ENCODE data around the gene MB21D2. TPM values are rescaled to one million over a fixed set of nuclear protein-coding genes. Genes with fewer than 3 reads are reported as not detected.
"Not testable (repeated sequence)": the region's sequence is repeated elsewhere in the genome, so short reads cannot be mapped to it uniquely, and the experiment has no call there.

The MB21D2 gene, protein sequence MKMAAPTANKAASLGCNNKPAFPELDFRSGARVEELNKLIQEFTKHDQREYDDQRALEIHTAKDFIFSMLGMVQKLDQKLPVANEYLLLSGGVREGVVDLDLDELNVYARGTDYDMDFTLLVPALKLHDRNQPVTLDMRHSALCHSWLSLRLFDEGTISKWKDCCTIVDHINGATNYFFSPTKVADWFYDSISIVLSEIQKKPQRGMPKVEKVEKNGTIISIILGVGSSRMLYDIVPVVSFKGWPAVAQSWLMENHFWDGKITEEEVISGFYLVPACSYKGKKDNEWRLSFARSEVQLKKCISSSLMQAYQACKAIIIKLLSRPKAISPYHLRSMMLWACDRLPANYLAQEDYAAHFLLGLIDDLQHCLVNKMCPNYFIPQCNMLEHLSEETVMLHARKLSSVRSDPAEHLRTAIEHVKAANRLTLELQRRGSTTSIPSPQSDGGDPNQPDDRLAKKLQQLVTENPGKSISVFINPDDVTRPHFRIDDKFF
- 1 to 10 TPM; 8.7 to 9.1 TPM for total RNA-seq

DNA sequence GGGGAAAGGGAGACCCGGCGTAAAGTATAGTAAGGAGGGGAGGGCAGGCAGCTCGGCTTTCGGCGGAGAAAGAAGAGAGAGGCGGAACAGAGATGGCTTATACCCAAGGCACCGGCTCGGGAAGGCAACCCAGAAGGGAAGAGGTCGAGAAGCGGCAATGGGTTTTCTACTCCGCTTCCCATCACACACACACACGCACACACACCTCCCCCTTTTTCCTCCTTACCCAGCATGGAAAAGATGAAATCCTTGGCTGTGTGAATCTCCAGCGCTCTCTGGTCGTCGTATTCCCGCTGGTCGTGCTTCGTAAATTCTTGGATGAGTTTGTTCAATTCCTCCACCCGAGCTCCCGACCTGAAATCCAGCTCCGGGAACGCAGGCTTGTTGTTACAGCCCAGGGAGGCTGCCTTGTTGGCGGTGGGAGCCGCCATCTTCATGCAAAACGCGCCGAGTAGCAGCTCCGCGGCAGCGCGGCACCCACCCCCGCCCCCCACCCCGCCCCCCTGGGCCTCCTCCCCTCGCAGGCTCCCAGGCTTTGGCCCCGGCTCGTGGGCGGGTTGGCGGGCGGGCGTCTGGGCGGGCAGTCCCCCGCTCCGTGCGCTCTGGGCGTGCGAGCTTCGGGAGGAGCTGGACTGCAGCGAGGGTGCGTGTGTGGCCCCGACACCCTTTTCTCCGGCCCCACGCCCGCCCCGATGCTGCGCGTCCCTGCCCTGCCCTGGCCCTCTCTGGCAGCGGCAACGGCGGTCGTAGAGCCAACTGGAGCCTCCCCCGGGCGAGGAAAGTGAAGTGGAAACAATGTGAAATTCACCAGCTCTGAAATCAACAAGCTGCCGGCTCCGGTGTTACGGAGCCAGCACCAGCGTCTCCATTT is at the start of gene MB21D2:
MB21D2 (minus strand) TSS at position 453 of the 871 bp plus-strand sequence; CDS start at position 437, 16 bp downstream.
- peaks cover 5% of the 10 kb centered on the region for H3K36me3 Mint-ChIP-seq
- no peaks in the 10 kb centered on the region for H3K9me3 Mint-ChIP-seq
- H3K27ac Mint-ChIP-seq: peak within 1 kb of the TSS; percentile 91
- CTCF ChIA-PET: interaction anchor here (0.7 to 1.8 kb wide), 10 partner anchors 18 to 123 kb away, joined by 3 to 10 read pairs (median 4); no protein-coding TSS in a partner anchor
- intact Hi-C loops (cut with micrococcal nuclease): loop anchor here (1.0 to 5.0 kb wide), 6 partner anchors 18 to 123 kb away; no protein-coding TSS in a partner anchor
- peaks cover 43% of the 10 kb centered on the region for H3K27me3 Mint-ChIP-seq
- H3K4me1 Mint-ChIP-seq (ENCODE audit: low read depth): peaks cover 43% of the 10 kb centered on the region
- DNase-seq: peak; percentile 69
- peak within 1 kb of the TSS; percentile 89 for H3K4me3 Mint-ChIP-seq
- POLR2A ChIA-PET: interaction anchor here (0.6 to 2.5 kb wide), 10 partner anchors 11 to 100 kb away, joined by 3 to 14 read pairs (median 4); no protein-coding TSS in a partner anchor

DNA sequence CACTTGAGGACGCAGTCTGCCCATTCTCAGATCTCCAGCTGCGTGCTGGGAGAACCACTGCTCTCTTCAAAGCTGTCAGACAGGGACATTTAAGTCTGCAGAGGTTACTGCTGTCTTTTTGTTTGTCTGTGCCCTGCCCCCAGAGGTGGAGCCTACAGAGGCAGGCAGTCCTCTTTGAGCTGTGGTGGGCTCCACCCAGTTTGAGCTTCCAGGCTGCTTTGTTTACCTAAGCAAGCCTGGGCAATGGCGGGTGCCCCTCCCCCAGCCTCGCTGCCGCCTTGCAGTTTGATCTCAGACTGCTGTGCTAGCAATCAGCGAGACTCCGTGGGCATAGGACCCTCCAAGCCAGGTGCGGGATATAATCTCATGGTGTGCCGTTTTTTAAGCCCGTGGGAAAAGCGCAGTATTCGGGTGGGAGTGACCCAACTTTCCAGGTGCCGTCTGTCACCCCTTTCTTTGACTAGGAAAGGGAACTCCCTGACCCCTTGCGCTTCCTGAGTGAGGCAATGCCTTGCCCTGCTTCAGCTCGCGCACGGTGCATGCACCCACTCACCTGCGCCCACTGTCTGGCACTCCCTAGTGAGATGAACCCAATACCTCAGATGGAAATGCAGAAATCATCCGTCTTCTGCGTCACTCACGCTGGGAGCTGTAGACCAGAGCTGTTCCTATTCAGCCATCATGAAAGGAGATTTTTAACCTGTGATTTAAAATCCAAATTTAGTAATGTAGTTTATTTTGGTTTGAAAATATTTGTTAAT is 47.5 kb upstream of the MB21D2 start:
- CTCF ChIA-PET: interaction anchor here (0.6 kb wide), 1 partner anchor 77 kb away, joined by 3 read pairs; no protein-coding TSS in a partner anchor
- H3K4me3 Mint-ChIP-seq; H3K36me3 Mint-ChIP-seq; POLR2A ChIA-PET; H3K27me3 Mint-ChIP-seq; H3K4me1 Mint-ChIP-seq (ENCODE audit: low read depth); intact Hi-C loops (cut with micrococcal nuclease); DNase-seq; H3K27ac Mint-ChIP-seq: not testable (repeated sequence)
- peaks cover 11% of the 10 kb centered on the region for H3K9me3 Mint-ChIP-seq

DNA sequence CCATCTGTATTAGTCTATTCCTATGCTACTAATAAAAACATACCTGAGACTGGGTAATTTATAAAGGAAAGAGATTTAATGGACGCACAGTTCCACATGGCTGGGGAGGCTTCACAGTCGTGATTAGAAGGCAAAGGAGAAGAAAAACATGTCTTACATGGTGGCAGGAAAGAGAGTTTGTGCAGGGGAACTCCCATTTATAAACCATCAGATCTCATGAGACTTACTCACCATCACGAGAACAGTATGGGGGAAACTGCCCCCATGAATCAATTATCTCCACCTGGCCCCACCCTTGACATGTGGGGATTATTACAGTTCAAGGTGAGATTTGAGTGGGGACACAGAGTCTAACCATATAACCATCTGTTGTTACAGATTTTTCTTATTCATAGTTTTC is 42.1 kb upstream of the MB21D2 start:
- ChIA-PET POLR2A (no interaction called here), CTCF (interaction anchor here (1.4 kb wide), 1 partner anchor 45 kb away, joined by 3 read pairs; no protein-coding TSS in a partner anchor)
- Mint-ChIP-seq H3K9me3 (peaks cover 3% of the 10 kb centered on the region), H3K4me3 (no peak overlapping the region), H3K27ac (no peak overlapping the region), H3K27me3 (no peaks in the 10 kb centered on the region), H3K4me1 (ENCODE audit: low read depth) (peaks cover 24% of the 10 kb centered on the region), H3K36me3 (no peaks in the 10 kb centered on the region)
- intact Hi-C loops (cut with micrococcal nuclease): loop anchor here (2.0 kb wide), 1 partner anchor 43 kb away; the partner anchor contains the start of gene MB21D2
- no peak for DNase-seq

DNA sequence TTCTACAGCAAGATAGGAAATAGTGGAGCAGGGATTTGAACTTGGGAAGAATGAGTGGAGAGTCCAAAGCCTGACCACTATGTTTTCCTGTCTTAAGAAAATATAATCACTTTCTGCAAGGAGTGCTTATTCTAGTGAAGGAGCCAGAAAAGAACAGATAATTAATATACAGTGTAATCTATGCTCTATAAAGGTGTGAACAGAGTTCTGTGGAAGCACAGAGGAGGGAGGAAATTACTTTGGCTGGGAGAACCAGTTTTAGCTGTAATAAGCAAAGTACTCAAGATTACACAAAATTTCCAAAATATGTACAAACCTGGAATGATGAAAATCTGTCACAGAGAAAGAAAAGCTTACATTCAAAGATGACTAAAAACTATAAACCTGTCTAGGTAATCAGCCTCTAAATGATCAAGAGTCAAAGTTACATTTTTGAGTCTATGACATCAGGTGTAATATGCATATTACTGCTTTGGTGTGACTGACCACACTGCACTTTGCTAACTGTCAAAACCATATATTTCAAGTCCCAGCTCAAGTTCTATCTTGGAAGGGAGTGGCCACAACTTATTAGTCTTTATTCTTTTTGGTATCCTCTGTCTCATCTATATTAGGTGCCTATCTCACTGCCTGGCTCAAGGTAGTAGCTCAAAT is 40.7 kb upstream of the MB21D2 start:
- ChIA-PET CTCF (interaction anchor here (1.4 kb wide), 1 partner anchor 43 kb away, joined by 3 read pairs; no protein-coding TSS in a partner anchor), POLR2A (interaction anchor here (0.8 to 1.1 kb wide), 2 partner anchors 41 to 65 kb away, joined by 3 to 4 read pairs; partner anchors contain the start of gene MB21D2)
- Mint-ChIP-seq H3K36me3 (no peaks in the 10 kb centered on the region), H3K27me3 (no peaks in the 10 kb centered on the region), H3K4me3 (no peak overlapping the region), H3K27ac (peak overlapping the region; percentile 23), H3K4me1 (ENCODE audit: low read depth) (peaks cover 24% of the 10 kb centered on the region), H3K9me3 (peaks cover 3% of the 10 kb centered on the region)
- intact Hi-C loops (cut with micrococcal nuclease): loop anchor here (1.0 to 2.0 kb wide), 3 partner anchors 42 to 71 kb away; partner anchors contain the start of gene MB21D2
- DNase-seq: no peak

DNA sequence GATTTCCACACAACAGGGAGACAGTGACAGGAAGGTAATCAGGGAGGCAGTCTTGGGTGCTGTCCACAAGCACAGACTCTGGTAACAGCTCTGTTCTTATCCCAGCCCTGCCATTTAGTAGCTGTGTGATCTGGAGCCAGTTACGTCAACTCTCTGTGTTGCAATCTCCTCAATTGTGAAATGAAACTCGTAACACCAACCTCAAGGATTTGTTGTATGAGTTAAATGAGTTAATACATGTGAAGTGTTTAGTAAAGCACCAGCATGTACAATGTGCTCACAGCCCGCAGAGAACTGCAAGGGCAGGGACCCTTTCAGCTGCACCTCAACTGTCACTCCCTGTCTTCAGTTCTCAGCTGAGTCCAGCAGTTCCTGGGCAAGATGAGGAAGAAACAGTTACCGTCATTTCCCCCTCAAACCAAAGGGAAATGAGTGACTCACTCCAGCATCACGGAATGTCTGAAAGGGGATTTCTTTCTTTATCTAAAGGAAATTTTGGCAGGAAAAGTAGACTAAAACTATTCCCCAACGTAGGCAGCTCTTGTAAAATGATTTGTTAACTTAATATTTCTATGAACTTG is 39.9 kb upstream of the MB21D2 start:
- ChIA-PET CTCF (no interaction called here), POLR2A (interaction anchor here (0.8 to 1.1 kb wide), 2 partner anchors 41 to 64 kb away, joined by 3 to 4 read pairs; partner anchors contain the start of gene MB21D2)
- no peak overlapping the region for H3K27ac Mint-ChIP-seq
- intact Hi-C loops (cut with micrococcal nuclease): loop anchor here (1.0 to 2.0 kb wide), 3 partner anchors 41 to 70 kb away; partner anchors contain the start of gene MB21D2
- H3K9me3 Mint-ChIP-seq: peaks cover 3% of the 10 kb centered on the region
- peak; percentile 28 for DNase-seq
- no peak overlapping the region for H3K4me3 Mint-ChIP-seq
- H3K27me3 Mint-ChIP-seq: no peaks in the 10 kb centered on the region
- no peaks in the 10 kb centered on the region for H3K36me3 Mint-ChIP-seq
- H3K4me1 Mint-ChIP-seq (ENCODE audit: low read depth): peaks cover 24% of the 10 kb centered on the region

DNA sequence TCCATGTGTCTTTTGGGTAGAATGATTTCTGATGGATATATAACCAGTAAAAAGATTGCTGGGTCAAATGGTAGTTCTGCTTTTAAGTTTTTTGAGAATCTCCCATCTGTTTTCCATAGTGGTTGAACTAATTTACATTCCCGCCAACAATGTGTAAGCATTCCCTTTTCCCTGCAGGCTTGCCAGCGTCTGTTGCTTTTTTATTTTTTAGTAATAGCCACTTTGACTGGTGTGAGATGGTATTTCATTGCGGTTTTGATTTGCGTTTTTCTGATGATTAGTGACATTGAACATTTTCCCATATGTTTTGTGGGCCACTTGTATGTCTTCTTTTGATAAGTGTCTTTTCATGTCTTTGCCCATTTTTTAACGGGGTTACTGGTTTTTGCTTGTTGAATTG is 36.3 kb upstream of the MB21D2 start:
- H3K27me3 Mint-ChIP-seq: no peaks in the 10 kb centered on the region
- no peaks in the 10 kb centered on the region for H3K9me3 Mint-ChIP-seq
- no peak overlapping the region for H3K27ac Mint-ChIP-seq
- intact Hi-C loops (cut with micrococcal nuclease): no loop called here
- CTCF ChIA-PET: no interaction called here
- H3K4me1 Mint-ChIP-seq (ENCODE audit: low read depth): peaks cover 19% of the 10 kb centered on the region
- no peak for DNase-seq
- H3K36me3 Mint-ChIP-seq: no peaks in the 10 kb centered on the region
- no peak overlapping the region for H3K4me3 Mint-ChIP-seq
- POLR2A ChIA-PET: no interaction called here

DNA sequence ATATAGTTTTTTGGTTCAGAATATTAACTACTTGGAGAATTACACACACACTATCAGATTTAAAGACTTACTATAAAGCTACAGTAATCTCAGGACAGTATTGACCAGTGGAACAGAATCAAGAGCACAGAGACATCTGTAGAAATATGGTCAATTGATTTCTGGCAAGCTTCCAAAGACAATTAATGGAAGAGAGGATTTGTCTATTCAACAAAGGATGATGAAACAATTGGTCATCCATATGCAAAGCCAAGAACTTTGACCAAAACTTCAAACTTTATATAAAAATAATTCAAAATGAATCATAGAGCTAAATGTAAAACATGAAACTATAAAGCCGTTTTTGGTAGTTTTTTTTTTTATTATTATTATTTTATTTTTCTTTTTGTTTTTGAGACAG is 29.8 kb upstream of the MB21D2 start:
- Mint-ChIP-seq H3K4me3 (no peak overlapping the region), H3K27me3 (peaks cover 2% of the 10 kb centered on the region), H3K9me3 (no peaks in the 10 kb centered on the region), H3K4me1 (ENCODE audit: low read depth) (no peaks in the 10 kb centered on the region), H3K36me3 (no peaks in the 10 kb centered on the region), H3K27ac (no peak overlapping the region)
- ChIA-PET POLR2A (no interaction called here), CTCF (no interaction called here)
- DNase-seq: no peak
- intact Hi-C loops (cut with micrococcal nuclease): no loop called here

DNA sequence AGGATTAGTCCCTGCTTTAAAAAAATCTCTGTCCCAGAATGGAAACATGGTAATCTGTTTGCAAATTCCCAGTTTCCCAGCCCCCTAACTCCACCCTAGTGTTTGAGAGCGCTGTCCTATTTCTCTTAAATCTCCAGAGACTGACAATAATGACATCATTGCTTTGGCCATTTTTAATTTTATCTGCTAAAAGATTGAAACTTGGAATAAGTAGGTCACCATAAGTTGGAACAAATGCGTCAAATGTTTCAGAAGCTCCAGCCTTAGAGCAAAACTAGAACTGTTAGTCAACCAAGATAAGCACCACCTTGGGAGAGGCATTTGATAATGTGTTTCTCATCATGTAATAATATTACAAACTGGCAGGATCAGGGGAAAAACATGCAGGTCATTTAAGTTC is 25.7 kb upstream of the MB21D2 start:
- Mint-ChIP-seq H3K4me1 (ENCODE audit: low read depth) (no peaks in the 10 kb centered on the region), H3K27ac (no peak overlapping the region)

DNA sequence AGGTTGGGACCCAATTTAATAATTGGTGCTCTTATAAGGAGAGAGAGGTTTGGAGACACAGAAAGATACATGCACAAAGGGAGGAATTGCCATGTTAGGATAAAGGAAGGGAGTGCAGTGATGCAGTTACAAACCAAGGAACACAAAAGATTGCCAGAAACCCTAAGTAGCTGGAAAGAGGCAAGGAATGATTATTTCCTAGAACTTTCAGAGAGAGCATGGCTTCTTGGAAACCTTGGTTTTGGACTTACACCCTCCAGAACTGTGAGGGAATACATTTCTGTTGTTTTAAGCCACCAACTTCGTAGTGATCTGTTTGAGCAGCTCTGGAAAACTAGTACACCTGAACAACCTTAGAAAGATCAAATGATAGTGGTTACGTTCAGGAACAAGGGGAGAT is 25.0 kb upstream of the MB21D2 start:
- Mint-ChIP-seq H3K27ac (no peak overlapping the region), H3K36me3 (no peaks in the 10 kb centered on the region), H3K9me3 (peaks cover 2% of the 10 kb centered on the region), H3K4me3 (no peak overlapping the region), H3K4me1 (ENCODE audit: low read depth) (no peaks in the 10 kb centered on the region), H3K27me3 (peaks cover 3% of the 10 kb centered on the region)
- intact Hi-C loops (cut with micrococcal nuclease): no loop called here
- POLR2A ChIA-PET: no interaction called here
- DNase-seq: no peak
- CTCF ChIA-PET: interaction anchor here (0.6 kb wide), 1 partner anchor 369 kb away, joined by 3 read pairs; no protein-coding TSS in a partner anchor

More for the DNA sequence above, 25.7 kb upstream of the MB21D2 start:
- no peak overlapping the region for H3K4me3 Mint-ChIP-seq
- no peaks in the 10 kb centered on the region for H3K36me3 Mint-ChIP-seq
- ChIA-PET CTCF (no interaction called here), POLR2A (no interaction called here)
- H3K9me3 Mint-ChIP-seq: peaks cover 1% of the 10 kb centered on the region
- intact Hi-C loops (cut with micrococcal nuclease): no loop called here
- H3K27me3 Mint-ChIP-seq: peaks cover 3% of the 10 kb centered on the region
- DNase-seq: no peak

DNA sequence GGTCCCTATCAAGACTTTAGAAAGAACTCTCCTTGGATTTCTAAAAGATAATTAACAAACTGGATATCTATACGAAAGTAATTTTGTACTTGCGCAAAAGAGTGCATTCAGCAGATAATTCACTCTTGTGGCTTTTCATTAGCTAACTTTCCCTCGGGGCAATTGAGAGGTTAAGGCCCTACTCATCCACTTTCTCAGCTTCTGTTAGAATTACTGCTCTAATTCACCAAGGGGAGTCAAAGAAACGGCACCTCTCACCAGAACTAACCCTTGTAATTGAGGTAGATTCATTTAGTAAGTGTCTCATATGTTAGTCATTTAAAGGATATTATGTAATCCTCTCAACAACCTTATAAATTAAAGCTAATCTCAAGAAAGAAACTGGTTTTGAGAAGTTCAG is 22.5 kb upstream of the MB21D2 start:
- intact Hi-C loops (cut with micrococcal nuclease): no loop called here
- ChIA-PET POLR2A (no interaction called here), CTCF (no interaction called here)
- no peaks in the 10 kb centered on the region for H3K36me3 Mint-ChIP-seq
- H3K4me3 Mint-ChIP-seq: no peak overlapping the region
- no peak for DNase-seq
- H3K4me1 Mint-ChIP-seq (ENCODE audit: low read depth): peaks cover under 1% of the 10 kb centered on the region
- peaks cover 2% of the 10 kb centered on the region for H3K9me3 Mint-ChIP-seq
- no peak overlapping the region for H3K27ac Mint-ChIP-seq
- peaks cover 3% of the 10 kb centered on the region for H3K27me3 Mint-ChIP-seq

DNA sequence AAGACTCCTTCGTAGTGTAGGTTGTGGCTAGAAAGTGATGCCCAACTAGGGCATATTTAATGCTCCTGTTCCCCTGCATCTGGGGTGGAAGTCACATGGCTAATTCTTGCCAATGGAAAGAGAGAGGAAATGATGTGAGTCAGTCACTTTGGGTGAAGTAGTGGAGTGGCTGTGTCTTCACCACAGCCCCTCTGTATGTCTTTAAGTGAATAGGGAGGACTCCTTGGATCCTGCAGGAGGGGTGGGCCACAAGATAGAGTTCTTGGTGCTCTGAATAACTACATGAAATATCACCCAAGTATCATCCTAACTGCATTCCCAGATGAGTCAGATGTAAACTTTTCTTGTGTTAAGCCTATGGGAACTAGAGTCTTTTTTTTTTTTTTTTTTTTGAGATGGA is 17.8 kb upstream of the MB21D2 start:
- Mint-ChIP-seq H3K36me3 (no peaks in the 10 kb centered on the region), H3K4me3 (no peak overlapping the region), H3K9me3 (peaks cover 2% of the 10 kb centered on the region), H3K27me3 (peaks cover 1% of the 10 kb centered on the region), H3K27ac (no peak overlapping the region), H3K4me1 (ENCODE audit: low read depth) (peaks cover 3% of the 10 kb centered on the region)
- CTCF ChIA-PET: no interaction called here
- POLR2A ChIA-PET: no interaction called here
- DNase-seq: no peak
- intact Hi-C loops (cut with micrococcal nuclease): no loop called here

All from activated CD4-positive, alpha-beta memory T cell treated with anti-CD3 and anti-CD28 coated beads for 36 hours (primary cell).